GM18907 (cell line): ENCODE measurements around the gene MRFAP1L1.
"Not testable (repeated sequence)": the region's sequence is repeated elsewhere in the genome, so short reads cannot be mapped to it uniquely, and the experiment has no call there.

Experiments used
- ATAC-seq: cut with Tn5 transposase; IDR thresholded peaks from one replicate; pipeline ENCODE4 v1.9.1; 2021; ENCODE audit warnings: mild to moderate bottlenecking, moderate library complexity; ENCODE audit not compliant: unreplicated experiment

MRFAP1L1 gene

DNA sequence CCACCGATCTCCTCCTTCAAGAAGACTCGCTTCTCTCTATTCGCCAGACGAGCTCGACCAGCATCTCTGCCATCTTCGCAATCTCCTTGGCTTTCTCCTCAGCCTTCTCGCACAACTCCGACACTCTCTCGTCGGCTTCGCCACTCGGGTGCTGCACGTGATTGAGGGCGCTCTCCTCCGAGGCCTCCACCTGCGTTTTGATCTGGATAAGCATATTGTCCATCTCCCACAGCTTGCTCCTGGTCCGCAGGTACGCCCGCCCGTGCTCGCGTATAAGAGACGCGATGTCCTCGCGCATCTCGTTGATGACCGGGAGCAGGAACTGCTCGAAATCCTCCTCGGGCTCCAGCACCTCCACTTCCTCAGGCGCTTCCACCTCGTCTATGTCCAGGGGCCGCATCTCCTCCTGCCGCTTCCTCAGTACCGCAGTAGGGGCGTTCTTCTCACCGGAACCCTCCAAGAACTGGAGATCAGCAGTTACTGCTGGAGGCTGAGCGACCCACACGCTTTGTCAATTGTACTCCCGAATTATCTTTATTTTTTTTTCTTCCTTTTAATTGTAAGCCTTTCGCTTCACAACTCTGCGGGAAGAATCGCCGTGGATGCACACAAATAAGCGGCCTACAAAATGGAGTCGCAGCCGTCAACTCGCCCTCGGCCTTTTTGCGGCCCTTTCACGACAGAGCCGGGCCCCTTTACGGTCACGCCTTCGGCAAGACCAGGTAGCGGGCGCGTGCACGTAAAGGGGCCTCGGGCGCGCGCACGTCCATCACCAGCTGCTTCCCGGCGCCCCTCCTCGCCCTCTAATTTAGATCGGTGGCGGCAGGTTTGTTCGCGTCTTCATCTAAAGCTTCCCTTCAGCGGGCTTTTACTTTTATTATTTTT is at the start of gene MRFAP1L1:
Gene MRFAP1L1 (minus strand): TSS at position 636 of the 885 bp plus-strand sequence. CDS start 236 bp downstream, at position 400.
- ATAC-seq: peak; percentile 79

- ATAC-seq: no peak
Observed at GRCh38 chr4:6758728-6759127, 49.1 kb upstream of the MRFAP1L1 start.

- ATAC-seq: not testable (repeated sequence)
Observed at GRCh38 chr4:6756345-6756744, 46.7 kb upstream of the MRFAP1L1 start.

- no peak for ATAC-seq
Observed at GRCh38 chr4:6755088-6755753, 45.6 kb upstream of the MRFAP1L1 start.

DNA sequence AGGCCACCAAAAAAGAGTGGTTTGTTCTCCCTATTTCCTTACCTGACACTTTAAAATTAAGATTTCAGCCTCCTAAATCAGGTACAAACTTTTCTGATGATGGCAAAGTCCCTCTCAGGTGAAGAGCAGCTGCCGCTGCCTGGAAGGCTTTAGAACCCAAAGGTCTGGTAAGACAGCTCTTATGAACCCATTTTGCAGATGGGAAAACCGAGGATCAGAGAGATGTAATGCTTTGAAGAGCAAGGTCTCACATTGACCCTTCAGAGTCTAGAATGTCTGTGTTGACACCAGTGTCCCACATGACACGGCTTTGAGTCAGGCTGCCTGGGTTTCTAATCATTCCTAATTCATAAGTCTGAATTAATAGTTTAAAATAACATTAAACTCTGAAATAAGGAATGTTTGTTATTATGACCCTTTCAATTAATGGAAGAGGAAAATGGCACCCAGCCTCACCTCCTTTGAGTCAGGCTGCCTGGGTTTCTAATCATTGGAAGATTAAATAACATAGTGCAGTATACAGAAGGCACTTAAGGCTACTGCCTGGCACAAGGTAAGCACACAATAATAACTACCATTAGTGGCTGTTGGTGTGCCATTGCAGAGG is 44.9 kb upstream of the MRFAP1L1 start:
- ATAC-seq: no peak

DNA sequence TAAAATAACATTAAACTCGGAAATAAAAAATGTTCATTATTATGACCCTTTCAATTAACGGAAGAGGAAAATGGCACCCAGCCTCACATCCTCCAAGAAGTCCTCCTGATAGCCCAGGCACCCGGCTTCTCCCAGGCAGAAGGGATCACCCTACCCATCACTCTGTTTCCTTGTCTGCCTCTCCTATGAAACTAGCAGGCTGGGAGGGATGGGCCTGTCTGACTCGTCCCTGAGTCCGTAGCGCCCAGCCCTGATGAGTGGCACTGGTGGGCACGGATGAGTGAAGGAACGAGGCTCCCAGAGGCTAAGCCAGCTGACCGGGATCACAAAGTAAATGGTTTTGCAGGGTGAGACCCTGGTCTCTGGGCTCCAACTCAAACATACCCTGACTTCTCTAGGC is 44.2 kb upstream of the MRFAP1L1 start:
- no peak for ATAC-seq

GRCh38 chr4:6753103-6753560 is 43.5 kb upstream of the MRFAP1L1 start:
- no peak for ATAC-seq

- no peak for ATAC-seq
Observed at GRCh38 chr4:6752486-6752829, 42.8 kb upstream of the MRFAP1L1 start.

GRCh38 chr4:6751611-6752485 is 42.2 kb upstream of the MRFAP1L1 start:
- ATAC-seq: no peak

DNA sequence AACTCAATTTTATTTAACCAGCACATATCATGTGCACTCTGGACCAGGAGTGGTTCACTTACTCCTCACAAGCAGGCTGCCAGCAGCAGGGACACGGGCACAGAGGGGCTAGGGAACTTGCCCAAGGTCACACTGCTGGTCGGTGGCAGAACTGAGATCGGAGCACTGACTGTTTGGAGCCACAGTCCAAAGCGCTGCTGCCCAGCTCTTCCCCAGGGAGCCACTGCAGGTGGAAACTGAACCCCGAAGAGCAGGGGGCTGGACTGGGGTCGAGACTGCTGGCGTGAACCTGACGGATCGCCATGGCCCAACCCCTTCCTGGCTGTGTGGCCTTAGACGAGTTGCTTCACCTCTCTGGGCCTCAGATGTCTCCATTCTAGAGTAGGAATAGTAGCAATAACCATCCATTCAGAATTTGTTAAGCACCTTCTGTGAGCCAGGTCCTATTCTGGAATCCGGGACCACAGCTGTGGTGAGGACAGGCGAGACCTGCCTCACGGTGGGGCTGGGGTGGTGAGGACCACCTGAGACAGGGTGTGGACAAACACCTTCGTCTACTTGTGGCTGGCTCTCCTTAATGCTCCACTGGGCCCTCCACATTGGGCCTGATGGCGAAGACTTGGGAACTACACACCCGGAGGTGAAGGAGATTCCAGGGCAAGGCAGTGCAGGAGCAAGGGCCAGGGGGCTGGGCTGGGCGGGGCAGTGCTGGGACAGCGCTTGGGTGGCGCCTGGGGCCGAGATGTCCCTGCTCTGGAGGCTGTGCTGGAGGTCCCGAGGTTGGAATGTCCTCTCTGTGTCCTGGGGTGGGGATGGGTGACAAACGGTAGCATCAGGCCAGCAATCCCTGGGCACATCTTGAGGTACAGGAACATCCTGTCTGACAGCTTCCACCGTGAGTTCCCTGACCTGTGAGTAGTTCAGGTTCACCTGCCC is 40.9 kb upstream of the MRFAP1L1 start:
- ATAC-seq: no peak

- ATAC-seq: no peak
Observed at GRCh38 chr4:6749340-6750171, 39.9 kb upstream of the MRFAP1L1 start.

DNA sequence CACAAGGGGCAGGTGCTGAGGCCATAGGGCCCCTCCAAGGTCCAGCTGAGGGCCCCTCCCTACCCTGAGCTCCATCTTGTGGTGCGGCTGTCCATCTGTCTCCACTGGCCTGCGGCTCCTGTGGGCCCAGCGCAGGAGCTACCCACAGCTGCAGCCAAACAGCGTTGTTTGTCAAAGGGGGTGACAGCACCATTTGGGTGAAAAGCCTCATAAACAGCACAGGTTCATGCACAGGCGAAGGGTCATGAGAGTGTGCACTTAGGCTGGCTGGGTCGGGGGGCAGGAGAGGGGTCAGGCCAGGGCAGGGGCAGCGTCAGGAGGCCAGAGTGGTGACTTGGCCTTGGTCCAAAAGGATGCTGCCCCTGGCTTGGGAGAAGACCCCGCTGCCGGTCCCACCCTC is 38.6 kb upstream of the MRFAP1L1 start:
- no peak for ATAC-seq

DNA sequence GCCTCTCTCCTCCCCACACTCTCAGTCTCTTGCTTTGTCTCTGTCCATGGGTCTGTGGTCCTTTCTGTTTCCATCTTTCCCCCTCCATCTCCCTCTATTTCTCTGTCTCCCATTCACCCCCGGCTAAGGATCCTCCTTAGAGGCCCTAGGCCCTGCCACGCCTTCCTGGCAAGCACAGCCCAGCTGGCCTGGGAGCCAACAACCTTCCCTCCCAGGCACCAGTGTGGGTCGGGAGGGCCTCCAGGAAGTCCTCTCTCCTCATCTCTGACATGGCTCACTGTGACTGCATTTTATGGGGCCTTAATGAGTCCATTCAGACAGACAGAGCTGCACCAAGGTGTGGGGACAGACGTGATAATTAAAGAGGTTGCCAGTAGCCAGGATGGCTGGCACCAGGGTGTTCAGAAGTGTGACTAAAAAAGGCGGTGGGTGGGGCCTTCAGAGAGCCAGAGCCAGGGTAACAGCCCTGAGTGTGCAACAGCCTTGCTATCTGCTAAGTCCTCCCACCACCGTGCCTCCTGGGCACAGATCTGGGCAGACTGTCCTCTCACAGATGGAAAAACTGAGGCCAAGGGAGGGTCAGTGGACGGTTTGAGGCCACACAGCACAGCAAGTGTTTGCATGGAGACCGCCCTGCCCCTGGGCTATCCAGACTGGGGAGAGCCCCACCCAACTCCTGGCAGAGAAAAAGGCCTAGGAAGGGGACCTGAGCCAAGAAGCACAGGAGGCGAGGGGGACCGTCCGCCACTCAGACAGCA is 37.8 kb upstream of the MRFAP1L1 start:
- no peak for ATAC-seq

DNA sequence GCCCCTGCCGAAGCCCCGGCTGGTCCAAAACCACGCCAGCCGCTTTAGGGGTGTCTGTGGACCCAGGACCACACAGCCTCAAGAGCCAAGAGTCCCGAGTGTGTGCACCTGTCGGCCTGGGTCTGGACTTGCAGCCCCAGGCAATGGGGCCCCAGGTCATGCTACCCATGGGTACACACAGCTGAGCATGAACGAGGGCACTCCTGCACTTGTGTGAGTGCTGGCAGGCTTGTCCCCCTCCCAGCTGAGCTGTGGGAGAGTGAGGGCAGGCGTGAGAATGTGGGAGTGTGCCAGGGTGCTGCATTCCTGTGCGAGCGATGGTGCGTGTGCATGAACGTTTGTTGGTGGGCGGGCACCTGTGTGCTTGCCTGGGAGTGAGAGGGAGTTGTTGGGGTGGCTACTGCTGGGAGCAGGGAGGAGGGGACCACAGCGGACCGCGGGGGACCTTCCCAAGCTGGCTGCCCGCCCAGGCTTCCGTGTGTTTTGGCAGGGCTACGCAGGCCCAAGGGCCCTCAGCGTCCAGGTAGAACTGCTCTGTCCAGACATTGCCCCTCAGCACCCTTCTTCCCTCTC is 37.1 kb upstream of the MRFAP1L1 start:
- no peak for ATAC-seq

GRCh38 chr4:6742989-6743388 is 33.3 kb upstream of the MRFAP1L1 start:
- ATAC-seq: no peak

DNA sequence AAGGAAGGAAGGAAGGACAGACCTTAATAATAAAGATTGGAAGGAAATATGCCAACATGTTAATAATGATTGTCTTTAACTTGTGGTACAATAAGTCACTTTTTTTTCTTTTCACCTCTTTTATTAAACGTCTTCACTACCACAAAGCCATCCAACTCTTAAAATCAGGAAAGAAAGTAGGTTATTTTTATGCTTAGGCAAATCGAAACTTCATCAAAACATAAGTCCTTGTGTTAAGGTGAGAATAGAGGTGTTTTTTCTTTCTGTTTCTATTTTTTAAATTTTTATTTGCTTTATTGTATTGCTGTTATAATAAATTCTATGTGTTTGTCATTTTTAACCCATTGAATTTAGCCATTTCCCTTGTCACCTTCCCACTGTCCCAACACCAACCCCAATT is 32.8 kb upstream of the MRFAP1L1 start:
- ATAC-seq: no peak

DNA sequence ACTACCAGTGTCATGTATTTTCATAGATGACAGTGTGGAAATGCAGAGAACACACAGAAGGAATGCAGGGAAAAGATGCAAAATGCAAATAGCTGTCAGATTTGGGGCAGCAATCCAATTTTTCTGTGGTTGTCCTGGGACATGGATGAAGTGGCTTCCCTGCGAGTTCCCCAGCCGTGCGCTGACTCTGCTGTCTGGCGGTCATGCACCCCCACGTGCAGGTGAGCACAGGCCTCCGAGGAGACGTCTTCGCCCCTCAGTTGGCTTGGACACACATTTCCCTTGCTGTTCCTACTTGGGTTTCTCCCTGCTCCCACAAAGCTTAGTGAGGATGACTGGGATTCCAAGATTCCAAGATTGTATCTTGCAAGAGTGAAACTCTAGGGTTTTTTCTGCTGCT is 30.7 kb upstream of the MRFAP1L1 start:
- ATAC-seq: no peak

GRCh38 chr4:6739920-6740319 is 30.3 kb upstream of the MRFAP1L1 start:
- ATAC-seq: no peak
